Limb (tissue), 2 donors: ENCODE measurements around the gene SMPD4.
A peak's percentile ranks its signal among the peaks of the same experiment; 100 is the strongest.
"Not testable (repeated sequence)": the region's sequence is repeated elsewhere in the genome, so short reads cannot be mapped to it uniquely, and the experiment has no call there.

Experiments used
- DNase-seq, 2 donors: peaks; one replicate each; pipeline ENCODE4 v3.0.0-alpha.2; 2016; ENCODE audit errors: extremely low spot score in 2 of 2

SMPD4 gene

DNA sequence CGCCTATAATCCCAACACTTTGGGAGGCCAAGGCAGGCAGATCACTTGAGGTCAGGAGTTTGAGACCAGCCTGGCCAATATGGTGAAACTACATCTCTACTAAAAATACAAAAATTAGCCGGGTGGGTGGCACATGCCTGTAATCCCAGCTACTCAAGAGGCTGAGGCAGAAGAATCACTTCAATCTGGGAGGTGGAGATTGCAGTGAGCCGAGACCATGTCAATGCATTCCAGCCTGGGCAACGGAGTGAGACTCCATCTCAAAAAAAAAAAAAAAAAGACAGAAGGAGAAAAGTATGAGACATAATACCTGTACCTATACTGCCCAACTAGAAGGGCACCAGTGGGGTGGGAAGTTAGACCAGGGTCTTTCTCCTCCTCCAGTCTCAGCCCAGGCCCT lies 22.0 kb downstream of the SMPD4 start:
- DNase-seq: not testable (repeated sequence)

GRCh38 chr2:130158631-130159030 lies 22.8 kb downstream of the SMPD4 start:
- DNase-seq: no peak

DNA sequence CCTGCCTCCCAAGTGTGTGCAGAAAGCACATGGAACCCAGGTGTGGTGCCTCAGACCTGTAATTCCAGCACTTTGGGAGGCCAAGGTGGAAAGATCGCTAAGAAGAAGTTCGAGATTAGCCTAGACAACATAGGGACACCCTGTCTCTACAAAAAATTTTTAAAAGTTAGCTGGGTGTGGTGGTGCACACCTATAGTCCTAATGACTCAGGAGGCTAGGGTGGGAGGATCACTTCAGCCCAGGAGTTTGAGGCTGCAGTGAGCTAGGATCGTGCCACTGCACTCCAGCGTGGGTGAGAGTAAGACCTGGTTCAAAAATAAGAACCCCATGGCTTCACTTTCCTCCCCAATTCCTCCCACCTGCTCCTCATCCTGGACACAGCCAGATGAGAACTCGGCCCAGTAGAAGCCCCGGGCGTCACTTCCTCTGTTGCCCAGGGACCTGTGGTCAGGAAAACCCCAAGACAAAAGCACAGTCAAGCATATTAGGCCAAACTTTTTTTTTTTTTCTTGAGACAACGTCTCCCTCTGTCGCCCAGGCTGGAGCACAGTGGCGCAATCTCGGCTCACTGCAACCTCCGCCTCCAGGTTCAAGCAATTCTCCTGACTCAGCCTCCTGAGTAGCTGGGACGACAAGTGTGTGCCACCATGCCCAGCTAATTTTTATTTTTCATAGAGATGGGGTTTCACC lies 23.4 kb downstream of the SMPD4 start:
- not testable (repeated sequence) for DNase-seq

GRCh38 chr2:130157354-130157753 lies 24.0 kb downstream of the SMPD4 start:
- not testable (repeated sequence) for DNase-seq

DNA sequence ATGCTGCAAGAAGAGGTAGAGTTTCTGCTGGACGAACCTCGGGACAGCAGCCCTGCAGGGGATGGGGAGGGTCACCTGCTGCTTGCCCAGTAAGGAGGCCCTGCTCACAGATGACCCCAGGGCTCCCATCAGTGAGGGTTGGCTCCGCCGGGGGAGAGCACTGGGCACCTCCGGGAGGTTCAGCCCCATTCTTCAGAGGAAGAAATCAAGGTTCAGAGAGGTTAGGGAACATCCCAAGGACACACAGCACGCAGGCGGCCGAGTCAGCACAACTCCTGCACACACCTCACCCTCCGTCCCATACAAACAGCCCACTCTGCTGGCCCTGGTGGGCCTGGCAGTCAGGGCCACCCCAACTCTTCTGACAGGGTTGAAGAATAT lies 24.8 kb downstream of the SMPD4 start:
- DNase-seq: no peak

DNA sequence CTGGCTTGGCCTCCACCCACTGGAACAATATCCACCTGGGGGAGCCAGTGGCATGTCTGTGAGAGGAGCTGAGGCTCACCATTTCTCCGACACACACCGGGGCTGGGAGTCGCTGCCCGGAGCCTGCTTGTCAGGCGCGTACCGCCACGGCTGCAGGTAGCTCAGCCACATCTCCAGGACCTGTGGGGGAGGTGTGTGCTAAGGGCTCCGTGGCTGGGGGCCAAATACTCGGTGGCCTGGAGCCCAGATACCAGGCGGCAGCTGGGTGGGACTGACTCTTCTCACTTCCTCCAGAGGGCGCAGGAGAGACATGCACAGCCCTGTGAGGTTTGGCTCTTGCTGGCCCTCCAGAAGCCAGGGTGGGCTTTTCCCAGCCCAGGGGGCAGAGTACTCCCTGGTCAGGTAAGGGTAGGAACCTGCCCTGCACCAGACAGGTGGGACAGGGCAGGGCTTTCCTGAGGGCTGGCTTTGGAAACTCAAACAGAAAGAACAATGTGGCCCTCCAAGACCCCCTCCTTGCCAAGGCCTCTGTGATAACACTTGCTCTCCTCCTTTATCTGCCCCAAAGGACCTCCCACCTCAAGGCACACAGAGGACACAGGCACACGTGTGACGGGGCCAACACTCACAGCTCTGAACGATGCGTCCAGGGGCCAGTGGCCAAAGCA lies 25.3 kb downstream of the SMPD4 start:
- DNase-seq: peak in 1 of 2 donors; percentile 45

- no peak for DNase-seq
Observed at GRCh38 chr2:130154773-130155765, 26.3 kb downstream of the SMPD4 start.

DNA sequence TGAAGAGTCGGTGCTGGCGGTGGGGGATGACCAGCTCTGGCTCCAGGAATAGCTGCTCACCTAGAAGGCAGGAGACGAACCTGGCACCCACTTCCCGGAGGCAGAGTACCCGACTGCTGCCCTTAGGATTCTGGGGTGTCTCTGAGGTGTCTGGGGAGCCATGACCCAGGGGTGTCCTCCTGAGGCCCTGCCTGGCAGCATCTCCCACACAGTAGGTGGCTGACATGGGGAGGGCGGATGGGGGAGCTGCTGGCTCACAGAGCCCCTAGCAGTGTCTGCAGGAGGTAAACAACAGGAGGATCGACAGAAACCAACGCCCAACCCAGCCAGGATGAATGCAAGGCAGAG lies 27.0 kb downstream of the SMPD4 start:
- DNase-seq: not testable (repeated sequence)

DNA sequence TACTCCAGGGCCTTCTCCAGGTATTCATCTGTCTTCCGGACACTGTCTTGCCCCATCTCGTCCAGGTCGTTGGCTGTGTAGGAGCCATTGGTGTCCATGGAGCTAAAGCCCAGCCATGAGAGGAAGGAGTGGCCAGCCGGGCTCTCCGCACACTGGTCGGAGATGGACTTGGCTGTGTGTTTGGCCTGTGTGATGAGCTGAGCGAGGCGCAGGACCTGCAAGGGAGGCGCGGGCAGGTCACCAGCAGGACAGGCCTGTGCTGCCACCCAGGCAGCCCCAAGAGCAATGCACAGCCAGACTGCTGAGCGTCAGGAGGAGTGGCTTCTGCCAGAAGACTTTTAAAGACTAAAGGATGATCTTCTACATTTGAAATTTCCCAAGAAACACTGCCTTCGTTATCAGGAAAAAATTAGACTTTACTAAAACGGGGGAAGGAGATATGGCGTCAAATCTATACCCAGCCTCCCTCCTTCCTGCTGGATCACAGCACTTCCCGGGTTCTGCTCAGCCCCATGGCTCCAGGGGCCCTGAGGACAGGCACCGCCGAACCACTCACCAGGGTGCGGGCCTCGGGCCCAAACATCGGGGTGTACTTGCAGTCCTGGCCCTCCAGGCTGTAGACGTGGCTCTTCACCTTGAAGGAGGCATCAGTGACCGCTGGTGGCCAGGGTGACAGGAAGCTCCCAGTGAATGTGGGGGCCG lies 27.5 kb downstream of the SMPD4 start:
- not testable (repeated sequence) for DNase-seq

- DNase-seq: no peak
Observed at GRCh38 chr2:130152816-130153595, 28.4 kb downstream of the SMPD4 start.

- not testable (repeated sequence) for DNase-seq
Observed at GRCh38 chr2:130152136-130152815, 29.1 kb downstream of the SMPD4 start.

- not testable (repeated sequence) for DNase-seq
Observed at GRCh38 chr2:130151145-130151512, 30.3 kb downstream of the SMPD4 start.

DNA sequence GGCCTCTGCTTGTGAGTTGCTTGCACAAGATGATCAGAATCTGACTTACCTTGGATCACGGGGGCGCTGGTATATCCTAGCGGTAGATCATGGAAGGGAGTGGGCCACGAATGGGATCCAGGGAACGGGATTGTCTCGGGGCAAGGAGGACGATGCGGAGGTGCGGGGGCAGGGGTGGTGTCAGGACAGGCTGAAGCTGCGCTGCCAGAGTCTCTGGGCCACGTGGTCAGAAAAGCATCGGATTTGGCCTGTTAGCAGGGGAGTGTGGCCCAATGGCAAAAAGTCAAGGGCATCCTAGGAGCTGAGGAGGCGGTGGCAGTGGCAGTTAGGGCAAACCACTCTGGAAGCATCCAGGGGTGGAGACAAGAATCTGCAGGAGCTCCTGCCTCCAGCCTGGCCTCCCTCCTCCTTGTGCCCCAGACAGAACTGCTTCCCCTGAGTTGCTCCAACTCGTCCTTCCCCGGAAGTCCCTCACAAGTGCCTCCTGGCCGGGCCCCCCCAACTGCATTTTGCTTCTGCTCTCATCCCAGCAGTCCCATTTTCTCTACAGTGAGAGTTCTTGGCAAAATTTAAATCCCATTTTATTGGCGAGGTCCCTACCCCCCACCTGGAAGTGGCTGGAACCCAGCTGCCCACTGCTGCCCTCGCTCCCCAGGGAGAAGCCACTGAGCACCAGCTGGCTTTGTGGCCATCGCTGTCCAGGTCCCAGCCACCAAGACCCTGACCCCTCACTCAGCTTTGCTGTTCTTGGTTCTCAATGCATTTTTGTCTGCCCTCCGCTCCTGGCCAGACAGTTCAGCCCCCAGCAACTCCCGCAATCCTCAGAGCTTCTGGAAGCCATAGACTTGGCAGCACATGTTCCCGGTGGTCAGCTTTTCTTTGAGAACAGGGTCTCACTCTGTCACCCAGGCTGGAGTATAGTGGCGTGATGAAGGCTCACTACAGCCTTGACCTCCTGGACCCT lies 30.9 kb downstream of the SMPD4 start:
- DNase-seq: no peak

GRCh38 chr2:130148515-130148914 lies 32.9 kb downstream of the SMPD4 start:
- not testable (repeated sequence) for DNase-seq

DNA sequence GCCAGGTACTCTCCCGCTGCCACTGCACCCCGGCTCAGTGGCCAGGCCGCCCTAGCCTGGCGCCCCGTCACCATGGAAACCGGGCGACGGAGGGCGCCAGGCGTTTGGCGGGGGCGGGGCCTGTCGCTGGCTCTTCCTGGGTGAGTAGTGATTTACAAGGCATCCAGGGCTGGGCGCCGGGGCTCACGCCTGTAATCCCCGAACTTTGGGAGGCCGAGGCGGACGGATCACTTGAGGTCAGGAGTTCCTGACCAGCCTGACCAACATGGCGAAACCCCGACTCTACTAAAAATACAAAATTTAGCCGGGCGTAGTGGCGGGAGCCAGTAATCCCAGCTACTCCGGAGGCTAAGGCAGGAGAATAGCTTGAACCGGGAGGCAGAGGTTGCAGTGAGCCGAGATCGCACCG lies 36.4 kb downstream of the SMPD4 start, which contains the start of gene CCDC74B:
Gene CCDC74B (minus strand): TSS at position 107 of the 409 bp plus-strand sequence. CDS start 116 bp downstream, outside the sequence.
- DNase-seq: peak in 1 of 2 donors; percentile 47

DNA sequence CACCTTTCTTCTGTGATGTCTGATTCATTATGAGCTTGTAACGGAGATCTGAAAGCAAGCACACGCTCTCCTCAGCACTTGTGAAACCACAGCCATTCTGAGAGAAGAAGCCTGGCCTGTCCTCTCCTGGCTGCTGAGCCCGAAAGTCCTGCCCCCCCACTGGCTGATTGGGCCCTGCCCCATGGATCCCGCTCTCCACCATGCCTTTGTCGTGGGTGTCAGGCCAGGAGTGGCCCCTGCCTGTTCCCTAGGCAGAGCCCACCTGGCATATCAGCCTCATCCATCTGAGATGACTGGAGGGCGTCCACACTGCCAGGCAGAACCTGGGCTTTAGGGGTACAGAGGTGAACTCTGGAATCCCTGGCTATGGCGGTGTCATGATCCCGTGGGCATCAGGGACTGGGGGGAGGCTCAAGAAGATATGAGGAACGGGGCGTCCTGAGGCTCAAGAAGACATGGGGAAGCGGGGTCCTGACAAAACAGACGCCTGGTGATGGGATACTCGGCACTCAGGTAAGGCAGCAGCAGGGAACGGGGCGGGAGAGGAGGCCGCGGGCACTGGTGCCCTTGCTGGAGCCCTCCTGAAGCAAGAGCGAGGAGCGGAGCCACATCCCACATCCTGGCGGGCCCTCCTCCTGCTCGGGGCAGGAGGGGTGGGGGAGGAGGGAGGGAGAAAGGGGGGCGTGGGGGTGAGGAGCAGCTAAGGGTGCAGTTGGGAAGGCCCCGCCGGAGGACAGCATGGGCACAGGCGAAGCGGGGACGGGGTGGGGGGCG lies 37.9 kb downstream of the SMPD4 start:
- not testable (repeated sequence) for DNase-seq

DNA sequence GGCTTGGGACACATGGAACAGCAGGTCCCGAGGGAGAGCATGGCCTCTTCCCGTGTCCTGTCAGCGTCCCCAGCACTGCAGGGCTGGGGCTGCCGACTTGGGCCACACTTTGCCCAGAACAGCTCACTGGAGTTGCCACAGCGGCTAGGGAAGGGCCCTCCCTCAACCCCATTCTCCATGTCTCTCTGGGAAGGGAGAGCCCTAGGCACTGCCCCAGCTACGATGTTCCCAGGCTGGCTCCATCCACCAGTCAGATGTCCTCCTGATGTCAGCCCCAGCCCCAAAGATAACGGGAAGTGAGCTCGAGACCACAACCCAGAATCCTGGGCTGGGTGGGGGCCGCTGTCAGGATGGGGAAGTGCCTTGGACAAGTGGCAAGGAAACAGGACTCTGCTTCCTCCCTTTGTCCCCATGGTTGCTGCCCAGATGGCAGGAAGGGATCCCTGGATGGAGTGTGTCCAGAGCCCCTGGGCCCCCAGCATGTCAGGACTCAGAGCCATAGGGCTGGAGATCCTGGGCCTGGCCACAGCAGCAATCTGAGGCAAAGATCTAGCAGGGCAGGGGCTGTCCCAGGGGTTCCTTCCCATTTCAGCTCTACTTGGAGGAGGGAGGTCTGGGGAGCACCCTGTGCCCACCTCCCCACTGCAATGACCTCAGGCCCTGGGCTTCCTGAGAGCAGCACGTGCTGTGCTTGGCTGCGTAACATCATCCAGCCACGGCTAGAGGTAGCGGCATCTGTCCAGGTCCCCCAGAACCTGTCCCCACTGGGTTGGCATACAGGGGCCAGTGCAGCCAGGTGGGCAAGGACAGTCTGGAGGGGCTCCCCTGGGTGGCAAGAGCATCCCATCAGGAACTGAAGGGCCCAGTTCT lies 38.8 kb downstream of the SMPD4 start:
- DNase-seq: not testable (repeated sequence)
